K562 (cell line): ENCODE data around the gene DDHD1. TPM values are rescaled to one million over a fixed set of nuclear protein-coding genes. Genes with fewer than 3 reads are reported as not detected.

Experiments
- ATAC-seq: fragments of 200-7000 bp; cut with Tn5 transposase; 3 replicates; pipeline ENCODE4 v1.9.1; 2020; ENCODE audit warnings: moderate library complexity
- BruUV-seq: library from RNA; stranded (reverse); fragments of 400-500 nt; replicated peaks from 2 replicates; lab custom pipeline; 2021; lab: Mats Ljungman, UMichigan
- CTCF ChIA-PET: fragments of 300-600 bp; formaldehyde crosslinking; extraction: SDS; loops from one replicate; lab custom pipeline; 2021; ENCODE audit warnings: low intra/inter-chr PET ratio; lab: Yijun Ruan, JAX
- POLR2A ChIA-PET: fragments of 300-600, 350-650 bp; sonication (Branson Sonifier 250); formaldehyde crosslinking; extraction: SDS; loops from one replicate; lab custom pipeline; 2021; ENCODE audit warnings: antibody characterized with exemption, inconsistent platforms; lab: Yijun Ruan, JAX
- DNase-seq, 4 experiments: peaks; one replicate each; pipeline versions ENCODE4 v3.0.0 to v3.0.0-alpha.2; 2011 to 2018; ENCODE audit warnings: low spot score in 3 of 4, mixed read lengths in 3 of 4; ENCODE audit errors: extremely low read depth in 1 of 4
- FAIRE-seq: peaks from 2 replicates; lab custom pipeline; 2011; peaks lifted over from hg19 to GRCh38; lab: Jason Lieb, UNC
- H2AFZ ChIP-seq: 2 replicates; pipeline ENCODE4 v1.6.0; 2011; ENCODE audit warnings: low read depth, low read length, control low read depth, inconsistent platforms
- H3K27ac ChIP-seq: fragments of 200-600 bp; 3 replicates; pipeline ENCODE4 v1.8.0; 2011; ENCODE audit warnings: low read depth, mild to moderate bottlenecking, control low read depth, inconsistent platforms, low read length, moderate library complexity, mixed read lengths; ENCODE audit errors: extremely low read depth
- H3K27me3 ChIP-seq, 2 experiments: fragments of 300-600 bp in 1 of 2; 2 replicates in 1 of 2; 3 replicates in 1 of 2; pipeline versions ENCODE4 v1.6.0 to v1.8.0; 2011; ENCODE audit warnings: inconsistent platforms in 2 of 2, low read length in 2 of 2, mild to moderate bottlenecking in 1 of 2, mixed read lengths in 1 of 2, moderate library complexity in 1 of 2; ENCODE audit not compliant: control insufficient read depth in 2 of 2, insufficient read depth in 2 of 2
- H3K36me3 ChIP-seq: fragments of 300-600 bp; 3 replicates; pipeline ENCODE4 v1.8.0; 2011; ENCODE audit warnings: mild to moderate bottlenecking, low read length, inconsistent platforms; ENCODE audit not compliant: control insufficient read depth, insufficient read depth
- H3K4me1 ChIP-seq, 2 experiments: fragments of 200-600 bp in 1 of 2; replicated peaks in 1 of 2; 2 replicates in 1 of 2; 3 replicates in 1 of 2; pipeline versions ENCODE4 v1.5.1 to v1.8.0; 2011; ENCODE audit warnings: inconsistent platforms in 2 of 2, low read length in 2 of 2, mild to moderate bottlenecking in 1 of 2, mixed read lengths in 1 of 2, moderate library complexity in 1 of 2; ENCODE audit not compliant: control insufficient read depth in 2 of 2, insufficient read depth in 2 of 2
- H3K4me2 ChIP-seq: 2 replicates; pipeline ENCODE4 v1.6.1; 2011; ENCODE audit warnings: low read length, control low read depth, inconsistent platforms, mixed read lengths; ENCODE audit not compliant: insufficient read depth
- H3K4me3 ChIP-seq: fragments of 200-600 bp; sonication (generic), shearing (Covaris generic); 2 replicates; pipeline ENCODE4 v1.5.1; 2016; ENCODE audit warnings: control low read depth, inconsistent platforms
- H3K79me2 ChIP-seq: fragments of 200-600 bp; 3 replicates; pipeline ENCODE4 v1.8.0; 2011; ENCODE audit warnings: low read length, inconsistent platforms; ENCODE audit not compliant: control insufficient read depth, insufficient read depth
- H3K9ac ChIP-seq, 2 experiments: 2 replicates each; pipeline versions ENCODE4 v1.6.0 to v1.6.1; 2011; ENCODE audit warnings: low read depth in 2 of 2, low read length in 2 of 2, control low read depth in 1 of 2, inconsistent platforms in 1 of 2, mild to moderate bottlenecking in 1 of 2, mixed read lengths in 1 of 2; ENCODE audit not compliant: insufficient read depth in 1 of 2
- H3K9me1 ChIP-seq: one replicate; pipeline ENCODE4 v1.6.0; 2011; ENCODE audit warnings: inconsistent platforms, mild to moderate bottlenecking, low read length, moderate library complexity; ENCODE audit not compliant: control insufficient read depth, insufficient read depth
- H3K9me3 ChIP-seq: replicated peaks from 2 replicates; pipeline ENCODE4 v1.5.1; 2011; ENCODE audit warnings: low read depth, low read length, inconsistent platforms; ENCODE audit not compliant: control insufficient read depth, insufficient read depth
- H4K20me1 ChIP-seq: replicated peaks from 2 replicates; pipeline ENCODE4 v1.6.1; 2011; ENCODE audit warnings: low read length, inconsistent platforms, mixed read lengths; ENCODE audit not compliant: control insufficient read depth, insufficient read depth
- CC2D1A ChIP-seq: fragments of 450-650 bp; IDR thresholded peaks from 2 replicates; pipeline ENCODE4 v1.6.1; 2017; ENCODE audit warnings: mild to moderate bottlenecking
- DIDO1 ChIP-seq: fragments of 450-650 bp; IDR thresholded peaks from 2 replicates; pipeline ENCODE4 v1.6.1; 2016; ENCODE audit warnings: low read depth, missing biosample characterization, missing genetic modification characterization
- HNRNPL ChIP-seq: fragments of 200-400 bp; formaldehyde crosslinking; IDR thresholded peaks from 2 replicates; pipeline ENCODE4 v1.6.1; 2017; ENCODE audit warnings: low read depth, mild to moderate bottlenecking, low read length
- IRF2 ChIP-seq: sonication (generic); formaldehyde crosslinking; IDR thresholded peaks from 2 replicates; pipeline ENCODE4 v1.8.1; 2022; ENCODE audit warnings: mild to moderate bottlenecking, missing genetic modification reagents
- NONO ChIP-seq, 2 experiments: fragments of 200-400 bp in 1 of 2; fragments of 450-650 bp in 1 of 2; formaldehyde crosslinking in 1 of 2; IDR thresholded peaks; 2 replicates each; pipeline ENCODE4 v1.6.1; 2017; ENCODE audit warnings: low read depth in 2 of 2, mild to moderate bottlenecking in 2 of 2, moderate library complexity in 2 of 2, low read length in 1 of 2
- PRDM10 ChIP-seq: fragments of 450-650 bp; IDR thresholded peaks from 2 replicates; pipeline ENCODE4 v1.6.1; 2018; ENCODE audit not compliant: partially characterized antibody
- RBM14 ChIP-seq: fragments of 200-400 bp; formaldehyde crosslinking; IDR thresholded peaks from 2 replicates; pipeline ENCODE4 v1.6.1; 2018; ENCODE audit warnings: low read depth, mild to moderate bottlenecking, low read length, moderate library complexity, borderline replicate concordance; ENCODE audit not compliant: insufficient read depth
- SIRT6 ChIP-seq: IDR thresholded peaks from one replicate; pipeline ENCODE4 v1.6.1; 2012; ENCODE audit warnings: low read depth, mild to moderate bottlenecking, control low read depth, inconsistent platforms, low read length, moderate library complexity
- TSC22D4 ChIP-seq: fragments of 450-650 bp; IDR thresholded peaks from 2 replicates; pipeline ENCODE4 v1.6.1; 2016; ENCODE audit warnings: missing genetic modification characterization, missing biosample characterization, control low read depth
- ZBTB1 ChIP-seq: sonication (generic); formaldehyde crosslinking; IDR thresholded peaks from 2 replicates; pipeline ENCODE4 v1.8.1; 2023; ENCODE audit warnings: missing genetic modification reagents, low read depth, mild to moderate bottlenecking, borderline replicate concordance
- ZNF324 ChIP-seq: fragments of 250-450 bp; sonication (Bioruptor Pico); IDR thresholded peaks from 2 replicates; pipeline ENCODE4 v1.4.0; 2020; ENCODE audit warnings: mild to moderate bottlenecking
- WGBS: fragments of 100-300 bp; shearing (Covaris generic); methylation state at CpG from one replicate; pipeline ENCODE4 v1.1.6; 2016; ENCODE audit warnings: low coverage, mixed read lengths; ENCODE audit not compliant: insufficient coverage; ENCODE audit errors: missing lambda C conversion rate; 5-methylcytosine and 5-hydroxymethylcytosine counted together
- in situ Hi-C: fragments of 300-500 bp; cut with MboI; formaldehyde crosslinking; loops from 4 replicates; pipeline ENCODE4 v1.15.0; 2018; ENCODE audit warnings: inconsistent platforms, mixed read lengths
- intact Hi-C: fragments of 100-400 bp; cut with micrococcal nuclease; formaldehyde crosslinking; loops from 2 replicates; pipeline ENCODE4 v1.14.2; 2022
- polyA plus RNA-seq, 8 experiments: library from polyadenylated mRNA; depleted of rRNA in 4 of 8; stranded (reverse) in 5 of 8; unstranded in 3 of 8; fragments of >200 nt; fragmentation: Nextera tagmentation in 2 of 8; fragmentation: Illumina TruSeq in 1 of 8; extraction: Ambion mirVana in 2 of 8; extraction: Trizol in 1 of 8; gene quantifications; 2 replicates each; pipeline versions ENCODE4 v1.2.1 to v1.2.3, GENCODE V29; 2011 to 2014; ENCODE audit warnings: inconsistent platforms in 1 of 8, missing spikeins in 1 of 8
- total RNA-seq, 7 experiments: library from RNA; depleted of rRNA in 6 of 7; stranded (reverse); fragments of >200 nt in 6 of 7; fragmentation: Illumina TruSeq in 2 of 7; extraction: Trizol in 2 of 7; gene quantifications; 2 replicates each; pipeline versions ENCODE4 v1.2.1 to v1.2.3, GENCODE V29; 2011 to 2021; ENCODE audit warnings: low replicate concordance in 1 of 7

DDHD1 gene
- total and polyA plus RNA-seq, 9 of the 15 experiments (the other 6 are each of a cell fraction or from before 2014, with no cell fraction given): 1.2 to 12.3 (median 5.0) TPM

GRCh38 chr14:52995998-52996397 lies 157.1 kb downstream of the DDHD1 start (continued):
- TF ChIP-seq RBM14: no peak

GRCh38 chr14:52992236-52992870 lies 160.8 kb downstream of the DDHD1 start:
- in situ Hi-C loops: no loop called here
- TF ChIP-seq DIDO1 (tag) (no peak), NONO (IDR thresholded peaks at IDR 0.05; ENCODE audit: low read depth in 2 of 2, low read length in 1 of 2) (no peak), CC2D1A (no peak), SIRT6 (no peak), HNRNPL (no peak), IRF2 (CRISPR knock-in tag) (no peak), ZNF324 (CRISPR knock-in tag) (no peak), TSC22D4 (tag) (no peak), PRDM10 (no peak), ZBTB1 (no peak)
- no peak for ATAC-seq
- Histone ChIP-seq H4K20me1 (no peaks in the 10 kb centered on the region), H3K79me2 (no peaks in the 10 kb centered on the region), H3K27ac (no peak overlapping the region), H3K9ac (no peak overlapping the region), H3K36me3 (no peaks in the 10 kb centered on the region), H3K4me1 (no peaks in the 10 kb centered on the region), H3K4me2 (no peak overlapping the region), H3K4me3 (no peak overlapping the region), H3K27me3 (no peaks in the 10 kb centered on the region), H2AFZ (no peak overlapping the region), H3K9me3 (no peaks in the 10 kb centered on the region), H3K9me1 (no peaks in the 10 kb centered on the region)
- FAIRE-seq: no peak
- intact Hi-C loops: no loop called here
- no peak for DNase-seq
- ChIA-PET POLR2A (no interaction called here), CTCF (no interaction called here)
- BruUV-seq: no TSS peak
- WGBS: 0% methylated on average over 1 of the region's 1 CpG
